Measurements from ENCODE around the gene ATF7. TPM values are rescaled to one million over a fixed set of nuclear protein-coding genes. Genes with fewer than 3 reads are reported as not detected.

The ATF7 gene
- total and polyA plus RNA-seq, 2 donors (not counting 1 experiment from before 2014, with no cell fraction given) = 15.7 to 42.2 TPM

- peak overlapping the region; percentile 84 to 90 for H3K27ac ChIP-seq (ENCODE audit: low read length in 2 of 2)
- TF ChIP-seq EZH2 (IDR thresholded peaks at IDR 0.05; ENCODE audit: borderline replicate concordance, insufficient read depth, low read depth, low read length, poor library complexity, severe bottlenecking) (no peak), CTCF (IDR thresholded peaks at IDR 0.05) (no peak)
- H3K79me2 ChIP-seq (ENCODE audit: control insufficient read depth, insufficient read depth, low read length) = no peaks in the 10 kb centered on the region
- Mint-ChIP-seq H3K27me3 (no peaks in the 10 kb centered on the region), H3K9me3 (ENCODE audit: insufficient read depth) (no peaks in the 10 kb centered on the region), H3K27ac (peak overlapping the region; percentile 96), H3K4me3 (peak overlapping the region; percentile 98), H3K4me1 (peaks cover 23% of the 10 kb centered on the region)
- H3K4me2 ChIP-seq (replicated peaks; ENCODE audit: low read depth, low read length, poor library complexity, severe bottlenecking) = peak overlapping the region; percentile 93
- H3K9me3 ChIP-seq (ENCODE audit: control extremely low read depth in 1 of 3, control insufficient read depth in 2 of 3, insufficient read depth in 1 of 3, low read length in 2 of 3) = no peaks in the 10 kb centered on the region
- H3K4me3 ChIP-seq (ENCODE audit: control extremely low read depth in 1 of 5, extremely low read depth in 1 of 5, insufficient read depth in 1 of 5, low read depth in 2 of 5, low read length in 4 of 5) = peak overlapping the region; percentile 51 to 68 (median 61)
- ChIA-PET POLR2A (interaction anchor here (0.5 to 2.2 kb wide), 6 partner anchors 8 to 172 kb away, joined by 3 to 14 read pairs (median 3); partner anchors contain the start of genes AAAS, PRR13 and TARBP2), CTCF (interaction anchor here (1.0 to 2.0 kb wide), 4 partner anchors 11 to 148 kb away, joined by 3 to 12 read pairs (median 4); no protein-coding TSS in a partner anchor)
- H2AFZ ChIP-seq (ENCODE audit: insufficient read depth, low read depth, low read length, poor library complexity, severe bottlenecking) = peak overlapping the region; percentile 71
- ATAC-seq (ENCODE audit: low read depth) (peak; percentile 95), DNase-seq (peak; percentile 95)
- intact Hi-C loops (cut with micrococcal nuclease) = loop anchor here (1.0 to 2.0 kb wide), 4 partner anchors 8 to 172 kb away; partner anchors contain the start of genes AAAS, PCBP2, PRR13 and TARBP2
- no peaks in the 10 kb centered on the region for H4K20me1 ChIP-seq (ENCODE audit: control insufficient read depth, insufficient read depth, low read length, poor library complexity, severe bottlenecking)
- peak overlapping the region; percentile 69 for H3K9ac ChIP-seq (ENCODE audit: low read length)
- under 1% methylated on average over 46 of the region's 52 CpGs for WGBS (ENCODE audit: insufficient coverage)
- H3K27me3 ChIP-seq (replicated peaks in 1 of 4; ENCODE audit: control extremely low read depth in 1 of 4, control insufficient read depth in 3 of 4, insufficient read depth in 4 of 4, low read length in 3 of 4) = no peaks in the 10 kb centered on the region
- peaks cover 16 to 21% of the 10 kb centered on the region in 2 donors for H3K4me1 ChIP-seq (ENCODE audit: control insufficient read depth in 2 of 2, insufficient read depth in 2 of 2, low read length in 2 of 2)
- H3K36me3 ChIP-seq (replicated peaks in 1 of 2; ENCODE audit: control extremely low read depth in 1 of 2, control insufficient read depth in 1 of 2, extremely low read depth in 1 of 2, insufficient read depth in 2 of 2, low read length in 1 of 2) = peaks cover 0 to under 1% of the 10 kb centered on the region in 2 experiments
Measured at GRCh38 chr12:53492830-53493609, 133.2 kb downstream of the ATF7 start.

Data from B cell (primary cell).